Measurements from ENCODE around the gene PI4KB. TPM values are rescaled to one million over a fixed set of nuclear protein-coding genes. Genes with fewer than 3 reads are reported as not detected.

Gene PI4KB
- total and polyA plus RNA-seq, 9 of the 15 experiments (the other 6 are each of a cell fraction or from before 2014, with no cell fraction given) = 3.1 to 65.4 (median 45.1) TPM

DNA sequence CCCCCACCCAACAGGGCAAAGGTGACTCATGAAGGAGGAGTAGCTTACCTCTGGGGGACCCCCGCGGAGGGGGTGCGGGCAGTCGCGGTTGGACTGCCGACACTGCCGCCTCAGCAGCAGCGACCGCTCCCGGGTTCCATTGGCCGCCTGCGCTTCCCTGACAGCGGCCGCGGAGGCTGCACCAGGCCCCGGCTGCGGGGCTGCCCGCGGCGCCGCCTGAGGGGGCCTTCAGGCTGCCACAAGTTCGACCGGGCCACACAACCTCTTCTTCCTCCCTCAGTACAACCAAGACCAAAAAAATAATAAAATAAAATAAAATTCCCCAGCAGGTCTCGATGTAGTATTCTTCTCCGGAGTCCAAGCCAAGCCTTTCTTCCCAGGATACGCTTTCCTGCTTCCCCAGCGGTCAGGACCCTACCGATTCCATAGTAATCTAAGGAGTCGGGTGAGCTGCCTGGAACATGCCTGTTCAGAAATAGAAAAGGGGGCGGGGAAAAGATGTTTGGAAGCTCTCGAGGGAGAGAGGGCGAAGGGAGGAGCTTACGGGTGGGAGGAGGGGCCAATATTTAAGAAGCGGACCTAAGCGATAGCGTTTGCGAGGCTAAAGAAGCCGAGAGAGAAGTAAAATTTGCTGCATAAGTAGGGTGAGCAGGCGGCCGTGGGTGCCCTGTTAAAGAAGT is at the start of gene PI4KB (continued):
- TF ChIP-seq, protein P1, sequence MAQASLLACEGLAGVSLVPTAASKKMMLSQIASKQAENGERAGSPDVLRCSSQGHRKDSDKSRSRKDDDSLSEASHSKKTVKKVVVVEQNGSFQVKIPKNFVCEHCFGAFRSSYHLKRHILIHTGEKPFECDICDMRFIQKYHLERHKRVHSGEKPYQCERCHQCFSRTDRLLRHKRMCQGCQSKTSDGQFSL (CRISPR knock-in tag; IDR thresholded peaks at IDR 0.05) = no peak; the same call in 1 of the 2 replicates
- TF ChIP-seq, protein P1 (tag; IDR thresholded peaks at IDR 0.05) = 0 out of 4 replicates have a peak, but pooled peaks of 1 of the 2 experiments have one; percentile 72
- TF ChIP-seq SRSF1 (IDR thresholded peaks at IDR 0.05; ENCODE audit: low read depth, low read length) (no peak), ZKSCAN1 (IDR thresholded peaks at IDR 0.05; ENCODE audit: low read depth, low read length) (no peak), TARDBP (IDR thresholded peaks at IDR 0.05) (no peak), TGIF2 (CRISPR knock-in tag; IDR thresholded peaks at IDR 0.05) (no peak), EGR1 (conservative IDR thresholded peaks at IDR 0.05) (no peak), TAF9B (IDR thresholded peaks at IDR 0.05; ENCODE audit: partially characterized antibody) (peak; percentile 36)
- TF ChIP-seq, protein P2, sequence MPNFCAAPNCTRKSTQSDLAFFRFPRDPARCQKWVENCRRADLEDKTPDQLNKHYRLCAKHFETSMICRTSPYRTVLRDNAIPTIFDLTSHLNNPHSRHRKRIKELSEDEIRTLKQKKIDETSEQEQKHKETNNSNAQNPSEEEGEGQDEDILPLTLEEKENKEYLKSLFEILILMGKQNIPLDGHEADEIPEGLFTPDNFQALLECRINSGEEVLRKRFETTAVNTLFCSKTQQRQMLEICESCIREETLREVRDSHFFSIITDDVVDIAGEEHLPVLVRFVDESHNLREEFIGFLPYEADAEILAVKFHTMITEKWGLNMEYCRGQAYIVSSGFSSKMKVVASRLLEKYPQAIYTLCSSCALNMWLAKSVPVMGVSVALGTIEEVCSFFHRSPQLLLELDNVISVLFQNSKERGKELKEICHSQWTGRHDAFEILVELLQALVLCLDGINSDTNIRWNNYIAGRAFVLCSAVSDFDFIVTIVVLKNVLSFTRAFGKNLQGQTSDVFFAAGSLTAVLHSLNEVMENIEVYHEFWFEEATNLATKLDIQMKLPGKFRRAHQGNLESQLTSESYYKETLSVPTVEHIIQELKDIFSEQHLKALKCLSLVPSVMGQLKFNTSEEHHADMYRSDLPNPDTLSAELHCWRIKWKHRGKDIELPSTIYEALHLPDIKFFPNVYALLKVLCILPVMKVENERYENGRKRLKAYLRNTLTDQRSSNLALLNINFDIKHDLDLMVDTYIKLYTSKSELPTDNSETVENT (CRISPR knock-in tag; IDR thresholded peaks at IDR 0.05) = no peak
- TF ChIP-seq, protein P3, sequence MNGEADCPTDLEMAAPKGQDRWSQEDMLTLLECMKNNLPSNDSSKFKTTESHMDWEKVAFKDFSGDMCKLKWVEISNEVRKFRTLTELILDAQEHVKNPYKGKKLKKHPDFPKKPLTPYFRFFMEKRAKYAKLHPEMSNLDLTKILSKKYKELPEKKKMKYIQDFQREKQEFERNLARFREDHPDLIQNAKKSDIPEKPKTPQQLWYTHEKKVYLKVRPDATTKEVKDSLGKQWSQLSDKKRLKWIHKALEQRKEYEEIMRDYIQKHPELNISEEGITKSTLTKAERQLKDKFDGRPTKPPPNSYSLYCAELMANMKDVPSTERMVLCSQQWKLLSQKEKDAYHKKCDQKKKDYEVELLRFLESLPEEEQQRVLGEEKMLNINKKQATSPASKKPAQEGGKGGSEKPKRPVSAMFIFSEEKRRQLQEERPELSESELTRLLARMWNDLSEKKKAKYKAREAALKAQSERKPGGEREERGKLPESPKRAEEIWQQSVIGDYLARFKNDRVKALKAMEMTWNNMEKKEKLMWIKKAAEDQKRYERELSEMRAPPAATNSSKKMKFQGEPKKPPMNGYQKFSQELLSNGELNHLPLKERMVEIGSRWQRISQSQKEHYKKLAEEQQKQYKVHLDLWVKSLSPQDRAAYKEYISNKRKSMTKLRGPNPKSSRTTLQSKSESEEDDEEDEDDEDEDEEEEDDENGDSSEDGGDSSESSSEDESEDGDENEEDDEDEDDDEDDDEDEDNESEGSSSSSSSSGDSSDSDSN (IDR thresholded peaks at IDR 0.05; ENCODE audit: borderline replicate concordance in 1 of 2, low read depth in 2 of 2, low read length in 2 of 2) = no peak; a peak in 2 of 4 replicates
- TF ChIP-seq, protein P4, sequence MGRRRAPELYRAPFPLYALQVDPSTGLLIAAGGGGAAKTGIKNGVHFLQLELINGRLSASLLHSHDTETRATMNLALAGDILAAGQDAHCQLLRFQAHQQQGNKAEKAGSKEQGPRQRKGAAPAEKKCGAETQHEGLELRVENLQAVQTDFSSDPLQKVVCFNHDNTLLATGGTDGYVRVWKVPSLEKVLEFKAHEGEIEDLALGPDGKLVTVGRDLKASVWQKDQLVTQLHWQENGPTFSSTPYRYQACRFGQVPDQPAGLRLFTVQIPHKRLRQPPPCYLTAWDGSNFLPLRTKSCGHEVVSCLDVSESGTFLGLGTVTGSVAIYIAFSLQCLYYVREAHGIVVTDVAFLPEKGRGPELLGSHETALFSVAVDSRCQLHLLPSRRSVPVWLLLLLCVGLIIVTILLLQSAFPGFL (CRISPR knock-in tag; IDR thresholded peaks at IDR 0.05) = no peak
- TF ChIP-seq, protein P5, sequence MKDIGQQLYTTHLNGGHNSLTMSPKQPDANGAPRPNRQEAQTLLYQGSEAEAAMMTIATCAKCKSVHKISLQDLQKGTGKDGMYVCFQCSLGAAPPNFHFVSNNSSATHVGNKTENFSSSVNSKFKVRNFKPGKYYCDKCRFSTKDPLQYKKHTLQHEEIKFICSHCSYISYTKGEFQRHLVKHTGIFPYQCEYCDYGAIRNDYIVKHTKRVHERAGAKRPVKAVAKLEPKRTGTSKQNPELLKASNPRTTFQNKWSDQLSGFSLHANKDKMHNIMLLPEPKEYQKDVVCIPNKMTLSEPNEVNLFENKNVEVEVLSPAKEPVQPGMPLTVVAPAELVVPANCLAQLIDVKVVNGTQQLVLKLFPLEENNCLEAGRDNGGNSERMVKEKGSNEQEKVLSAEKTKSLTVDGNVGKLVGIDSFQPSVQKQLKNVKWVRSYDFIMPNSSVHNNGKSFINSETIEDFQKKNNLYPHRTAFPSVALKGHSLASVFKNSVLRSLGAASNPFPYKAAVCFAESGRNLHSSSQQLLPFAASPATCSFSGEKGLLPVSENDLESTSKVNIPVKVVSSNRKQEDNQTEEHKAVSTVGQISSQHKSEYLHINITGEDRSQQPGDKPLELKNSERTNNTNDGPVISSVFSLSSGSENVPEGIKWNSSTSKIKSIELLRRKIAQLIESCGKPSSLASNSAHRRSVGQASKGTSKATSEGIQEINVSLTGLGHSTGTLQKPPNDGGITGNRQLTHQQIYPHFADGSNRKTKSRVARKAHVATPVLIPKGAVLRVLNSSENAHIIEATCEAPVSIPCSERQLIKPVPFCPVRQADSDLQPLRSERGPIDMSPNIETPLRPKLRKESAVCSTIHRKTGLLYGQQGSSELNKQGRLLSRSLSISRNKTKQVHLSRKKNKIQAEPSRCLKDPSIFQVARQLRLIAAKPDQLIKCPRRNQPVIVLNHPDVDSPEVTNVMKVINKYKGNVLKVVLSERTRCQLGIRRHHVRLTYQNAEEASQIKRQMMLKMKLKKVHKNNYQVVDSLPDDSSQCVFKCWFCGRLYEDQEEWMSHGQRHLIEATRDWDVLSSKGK (CRISPR knock-in tag; IDR thresholded peaks at IDR 0.05) = no peak
- TF ChIP-seq, protein P6, sequence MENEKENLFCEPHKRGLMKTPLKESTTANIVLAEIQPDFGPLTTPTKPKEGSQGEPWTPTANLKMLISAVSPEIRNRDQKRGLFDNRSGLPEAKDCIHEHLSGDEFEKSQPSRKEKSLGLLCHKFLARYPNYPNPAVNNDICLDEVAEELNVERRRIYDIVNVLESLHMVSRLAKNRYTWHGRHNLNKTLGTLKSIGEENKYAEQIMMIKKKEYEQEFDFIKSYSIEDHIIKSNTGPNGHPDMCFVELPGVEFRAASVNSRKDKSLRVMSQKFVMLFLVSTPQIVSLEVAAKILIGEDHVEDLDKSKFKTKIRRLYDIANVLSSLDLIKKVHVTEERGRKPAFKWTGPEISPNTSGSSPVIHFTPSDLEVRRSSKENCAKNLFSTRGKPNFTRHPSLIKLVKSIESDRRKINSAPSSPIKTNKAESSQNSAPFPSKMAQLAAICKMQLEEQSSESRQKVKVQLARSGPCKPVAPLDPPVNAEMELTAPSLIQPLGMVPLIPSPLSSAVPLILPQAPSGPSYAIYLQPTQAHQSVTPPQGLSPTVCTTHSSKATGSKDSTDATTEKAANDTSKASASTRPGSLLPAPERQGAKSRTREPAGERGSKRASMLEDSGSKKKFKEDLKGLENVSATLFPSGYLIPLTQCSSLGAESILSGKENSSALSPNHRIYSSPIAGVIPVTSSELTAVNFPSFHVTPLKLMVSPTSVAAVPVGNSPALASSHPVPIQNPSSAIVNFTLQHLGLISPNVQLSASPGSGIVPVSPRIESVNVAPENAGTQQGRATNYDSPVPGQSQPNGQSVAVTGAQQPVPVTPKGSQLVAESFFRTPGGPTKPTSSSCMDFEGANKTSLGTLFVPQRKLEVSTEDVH (IDR thresholded peaks at IDR 0.05; ENCODE audit: low read depth, partially characterized antibody) = no peak
